Mucosa of stomach (tissue), 1 donor: ENCODE results near the gene TOX3.

ENCODE experiments used
- H3K27me3 ChIP-seq: one replicate; pipeline ENCODE4 v1.7.0; 2013; ENCODE audit warnings: mild to moderate bottlenecking, low read length; ENCODE audit not compliant: control insufficient read depth, insufficient read depth
- H3K36me3 ChIP-seq: one replicate; pipeline ENCODE4 v1.7.0; 2013; ENCODE audit warnings: low read length; ENCODE audit not compliant: control insufficient read depth, insufficient read depth
- H3K4me1 ChIP-seq: one replicate; pipeline ENCODE4 v1.7.0; 2013; ENCODE audit warnings: mild to moderate bottlenecking, low read length; ENCODE audit not compliant: control insufficient read depth, insufficient read depth
- H3K4me3 ChIP-seq: one replicate; pipeline ENCODE4 v1.7.0; 2013; ENCODE audit warnings: low read length
- H3K9ac ChIP-seq: one replicate; pipeline ENCODE4 v1.7.0; 2013; ENCODE audit warnings: mild to moderate bottlenecking, low read length, moderate library complexity
- H3K9me3 ChIP-seq: one replicate; pipeline ENCODE4 v1.7.0; 2013; ENCODE audit warnings: mild to moderate bottlenecking, low read length, moderate library complexity; ENCODE audit not compliant: control insufficient read depth
- donor health status: Pancreatic carcinoma.

TOX3 gene

GRCh38 chr16:52529226-52529625, 17.7 kb downstream of the TOX3 start:
- Histone ChIP-seq H3K4me1 (peaks cover 16% of the 10 kb centered on the region), H3K9ac (no peak overlapping the region), H3K4me3 (no peak overlapping the region), H3K9me3 (no peaks in the 10 kb centered on the region), H3K27me3 (no peaks in the 10 kb centered on the region), H3K36me3 (no peaks in the 10 kb centered on the region)

- no peaks in the 10 kb centered on the region for H3K9me3 ChIP-seq
- peaks cover 16% of the 10 kb centered on the region for H3K4me1 ChIP-seq
- no peaks in the 10 kb centered on the region for H3K27me3 ChIP-seq
- H3K4me3 ChIP-seq = no peak overlapping the region
- no peaks in the 10 kb centered on the region for H3K36me3 ChIP-seq
- H3K9ac ChIP-seq = no peak overlapping the region
Observed at GRCh38 chr16:52528393-52529065, 18.4 kb downstream of the TOX3 start.

GRCh38 chr16:52526830-52527229, 20.1 kb downstream of the TOX3 start:
- no peaks in the 10 kb centered on the region for H3K27me3 ChIP-seq
- H3K9ac ChIP-seq = no peak overlapping the region
- H3K4me1 ChIP-seq = peaks cover 16% of the 10 kb centered on the region
- no peaks in the 10 kb centered on the region for H3K9me3 ChIP-seq
- no peak overlapping the region for H3K4me3 ChIP-seq
- H3K36me3 ChIP-seq = no peaks in the 10 kb centered on the region

GRCh38 chr16:52526116-52526828, 20.7 kb downstream of the TOX3 start:
- H3K9ac ChIP-seq = no peak overlapping the region
- no peaks in the 10 kb centered on the region for H3K9me3 ChIP-seq
- no peak overlapping the region for H3K4me3 ChIP-seq

GRCh38 chr16:52521570-52521969, 25.4 kb downstream of the TOX3 start:
- Histone ChIP-seq H3K9me3 (no peaks in the 10 kb centered on the region), H3K9ac (no peak overlapping the region), H3K36me3 (no peaks in the 10 kb centered on the region), H3K4me1 (no peaks in the 10 kb centered on the region), H3K27me3 (no peaks in the 10 kb centered on the region), H3K4me3 (no peak overlapping the region)

More at GRCh38 chr16:52526116-52526828, 20.7 kb downstream of the TOX3 start:
- no peaks in the 10 kb centered on the region for H3K36me3 ChIP-seq
- peaks cover 16% of the 10 kb centered on the region for H3K4me1 ChIP-seq
- H3K27me3 ChIP-seq = no peaks in the 10 kb centered on the region

GRCh38 chr16:52518884-52519283, 28.1 kb downstream of the TOX3 start:
- Histone ChIP-seq H3K4me1 (no peaks in the 10 kb centered on the region), H3K9ac (no peak overlapping the region), H3K9me3 (no peaks in the 10 kb centered on the region), H3K4me3 (no peak overlapping the region), H3K36me3 (no peaks in the 10 kb centered on the region), H3K27me3 (no peaks in the 10 kb centered on the region)

- no peak overlapping the region for H3K4me3 ChIP-seq
- no peak overlapping the region for H3K9ac ChIP-seq
- H3K27me3 ChIP-seq = no peaks in the 10 kb centered on the region
- no peaks in the 10 kb centered on the region for H3K4me1 ChIP-seq
- no peaks in the 10 kb centered on the region for H3K36me3 ChIP-seq
- no peaks in the 10 kb centered on the region for H3K9me3 ChIP-seq
Observed at GRCh38 chr16:52515068-52515671, 31.8 kb downstream of the TOX3 start.

GRCh38 chr16:52512297-52512987, 34.5 kb downstream of the TOX3 start:
- H3K4me3 ChIP-seq = no peak overlapping the region
- no peaks in the 10 kb centered on the region for H3K4me1 ChIP-seq
- no peaks in the 10 kb centered on the region for H3K27me3 ChIP-seq
- no peaks in the 10 kb centered on the region for H3K36me3 ChIP-seq
- no peak overlapping the region for H3K9ac ChIP-seq
- no peaks in the 10 kb centered on the region for H3K9me3 ChIP-seq

GRCh38 chr16:52501746-52502145, 45.2 kb downstream of the TOX3 start:
- H3K4me1 ChIP-seq = peaks cover 16% of the 10 kb centered on the region
- H3K36me3 ChIP-seq = no peaks in the 10 kb centered on the region
- no peaks in the 10 kb centered on the region for H3K27me3 ChIP-seq
- H3K4me3 ChIP-seq = no peak overlapping the region
- H3K9ac ChIP-seq = no peak overlapping the region
- no peaks in the 10 kb centered on the region for H3K9me3 ChIP-seq

GRCh38 chr16:52500963-52501362, 46.0 kb downstream of the TOX3 start:
- Histone ChIP-seq H3K4me3 (no peak overlapping the region), H3K9ac (no peak overlapping the region), H3K36me3 (no peaks in the 10 kb centered on the region)

GRCh38 chr16:52499060-52499440, 47.9 kb downstream of the TOX3 start:
- no peaks in the 10 kb centered on the region for H3K36me3 ChIP-seq
- no peak overlapping the region for H3K4me3 ChIP-seq
- H3K9me3 ChIP-seq = no peaks in the 10 kb centered on the region
- no peak overlapping the region for H3K9ac ChIP-seq
- H3K4me1 ChIP-seq = peaks cover 41% of the 10 kb centered on the region
- no peaks in the 10 kb centered on the region for H3K27me3 ChIP-seq

More at GRCh38 chr16:52500963-52501362, 46.0 kb downstream of the TOX3 start:
- peaks cover 22% of the 10 kb centered on the region for H3K4me1 ChIP-seq
- H3K27me3 ChIP-seq = no peaks in the 10 kb centered on the region
- H3K9me3 ChIP-seq = no peaks in the 10 kb centered on the region
